HG02642 (cell line): ENCODE measurements around the gene HMGCR.
A peak's percentile ranks its signal among the peaks of the same experiment; 100 is the strongest.
"Not testable (repeated sequence)": the region's sequence is repeated elsewhere in the genome, so short reads cannot be mapped to it uniquely, and the experiment has no call there.

ENCODE experiments used
- ATAC-seq: cut with Tn5 transposase; IDR thresholded peaks from one replicate; pipeline ENCODE4 v1.9.1; 2021; ENCODE audit warnings: mild to moderate bottlenecking; ENCODE audit not compliant: unreplicated experiment, poor library complexity

The HMGCR gene

GRCh38 chr5:75336615-75337336 lies at the start of gene HMGCR:
Gene HMGCR, plus strand, starts transcription at chr5:75337220. Its CDS starts 5,386 bp downstream, at chr5:75342606.
- peak; percentile 99 for ATAC-seq

- ATAC-seq: not testable (repeated sequence)
Observed at GRCh38 chr5:75291844-75292243, 45.2 kb upstream of the HMGCR start.

- no peak for ATAC-seq
Observed at GRCh38 chr5:75300084-75300483, 36.9 kb upstream of the HMGCR start.

GRCh38 chr5:75303419-75303818 lies 33.6 kb upstream of the HMGCR start:
- ATAC-seq: no peak

- ATAC-seq: not testable (repeated sequence)
Observed at GRCh38 chr5:75304486-75304885, 32.5 kb upstream of the HMGCR start.

GRCh38 chr5:75306746-75307145 lies 30.3 kb upstream of the HMGCR start:
- no peak for ATAC-seq

- no peak for ATAC-seq
Observed at GRCh38 chr5:75310212-75310611, 26.8 kb upstream of the HMGCR start.

DNA sequence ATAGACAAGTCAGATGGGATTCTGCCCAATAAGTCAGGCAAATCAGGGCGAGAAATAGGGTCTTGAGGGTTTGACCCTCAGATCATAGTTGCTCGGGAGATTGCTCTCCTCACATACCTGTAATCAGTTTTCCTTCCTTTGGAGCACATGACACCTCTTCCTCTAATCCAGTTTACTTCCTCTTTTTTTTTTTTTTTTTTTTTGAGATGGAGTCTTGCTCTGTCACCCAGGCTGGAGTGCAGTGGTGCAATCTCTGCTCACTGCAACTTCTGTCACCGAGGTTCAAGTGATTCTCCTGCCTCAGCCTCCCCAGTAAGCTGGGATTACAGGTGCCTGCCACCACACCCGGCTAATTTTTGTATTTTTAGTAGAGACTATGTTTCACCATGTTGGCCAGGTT lies 17.9 kb upstream of the HMGCR start:
- ATAC-seq: not testable (repeated sequence)

DNA sequence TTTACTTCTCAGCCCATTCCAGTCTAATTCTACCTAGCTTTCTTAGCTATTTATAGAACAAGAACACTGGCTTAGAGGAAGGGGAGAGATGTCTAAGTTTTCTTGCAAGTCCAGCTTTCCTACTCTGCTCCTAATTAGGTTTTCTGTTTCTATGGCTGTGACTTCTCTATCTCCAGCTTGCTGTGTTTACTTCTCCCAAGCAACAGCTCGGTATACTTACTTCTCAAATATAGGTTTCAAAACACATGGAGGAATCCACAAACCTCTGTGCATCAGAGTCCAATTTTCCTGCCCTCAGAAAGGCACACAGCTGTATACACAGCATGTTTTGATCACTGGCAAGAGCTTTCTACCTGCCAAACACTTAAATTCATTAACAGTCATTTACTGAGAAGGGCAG lies 17.4 kb upstream of the HMGCR start:
- no peak for ATAC-seq

DNA sequence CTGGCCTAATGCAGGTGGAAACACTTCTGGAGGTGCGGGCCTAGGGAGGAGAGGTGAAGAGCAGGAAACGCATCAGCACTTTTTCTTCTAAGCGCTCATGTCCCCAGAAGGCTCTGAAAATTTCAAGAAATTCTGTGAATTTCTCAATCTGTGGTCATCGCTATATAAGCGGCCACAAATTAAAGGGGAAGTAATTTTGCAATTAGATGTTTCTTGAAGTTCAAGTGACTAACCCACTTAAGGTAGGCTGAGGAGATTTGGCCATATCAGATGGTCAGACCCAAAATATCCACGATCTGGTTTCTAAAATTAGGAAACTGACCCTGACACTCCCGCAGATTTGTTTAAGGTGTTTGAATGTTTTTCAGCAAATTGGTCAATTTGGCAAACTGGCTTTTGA lies 16.6 kb upstream of the HMGCR start:
- no peak for ATAC-seq

DNA sequence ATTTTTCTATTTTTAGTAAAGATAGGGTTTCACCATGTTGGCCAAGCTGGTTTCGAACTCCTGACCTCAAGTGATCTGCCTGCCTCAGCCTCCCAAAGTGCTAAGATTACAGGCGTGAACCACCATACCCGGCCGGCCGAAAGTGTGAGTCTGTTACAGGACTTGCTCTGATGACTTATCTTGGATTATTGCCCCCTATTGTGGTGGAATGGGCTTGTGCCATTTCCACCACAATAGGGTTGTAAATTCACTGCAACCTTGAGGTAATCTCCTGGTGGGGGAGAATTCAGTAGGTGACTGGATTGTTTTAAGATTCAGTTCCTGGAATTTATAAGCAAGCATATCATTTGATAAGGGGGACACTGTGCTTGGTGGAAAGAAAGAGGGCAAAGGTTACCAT lies 15.0 kb upstream of the HMGCR start:
- ATAC-seq: no peak

DNA sequence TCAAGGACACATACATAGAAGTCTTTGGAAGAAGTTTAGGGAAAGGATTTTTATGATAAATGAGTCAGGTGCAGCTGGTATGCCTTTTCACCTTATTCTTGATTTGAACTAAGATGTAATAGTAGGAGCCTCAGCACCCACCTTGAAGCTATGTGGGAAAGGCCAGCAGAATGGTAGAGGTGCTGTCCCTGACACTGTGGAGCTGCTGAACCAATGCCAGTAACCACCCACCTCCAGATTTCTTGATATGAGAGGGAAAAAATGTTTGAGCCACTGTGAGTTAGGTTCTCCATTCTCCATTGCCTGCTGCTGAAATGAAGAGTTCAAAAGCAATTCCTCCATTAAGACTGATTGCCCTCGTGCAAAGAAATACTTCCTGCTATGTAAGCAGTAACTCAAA lies 12.2 kb upstream of the HMGCR start:
- no peak for ATAC-seq

DNA sequence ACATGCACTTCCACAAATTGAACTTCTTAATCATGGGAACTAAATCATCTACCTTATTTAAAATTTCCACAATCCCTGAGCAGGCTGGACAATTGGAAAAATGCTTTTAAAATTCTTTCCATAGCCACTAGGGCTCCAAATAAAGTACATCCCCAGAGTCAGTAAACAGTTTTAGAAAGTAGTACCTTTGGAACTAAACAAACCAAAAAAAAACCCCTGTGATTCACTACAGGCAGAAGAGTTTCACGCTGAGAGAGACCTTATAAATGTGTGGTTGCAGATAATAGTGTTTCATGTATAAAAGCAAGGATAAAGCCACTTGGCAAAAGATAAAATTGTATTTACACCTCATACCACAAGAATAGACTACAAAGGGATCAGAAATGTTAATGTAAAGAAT lies 11.8 kb upstream of the HMGCR start:
- ATAC-seq: no peak

DNA sequence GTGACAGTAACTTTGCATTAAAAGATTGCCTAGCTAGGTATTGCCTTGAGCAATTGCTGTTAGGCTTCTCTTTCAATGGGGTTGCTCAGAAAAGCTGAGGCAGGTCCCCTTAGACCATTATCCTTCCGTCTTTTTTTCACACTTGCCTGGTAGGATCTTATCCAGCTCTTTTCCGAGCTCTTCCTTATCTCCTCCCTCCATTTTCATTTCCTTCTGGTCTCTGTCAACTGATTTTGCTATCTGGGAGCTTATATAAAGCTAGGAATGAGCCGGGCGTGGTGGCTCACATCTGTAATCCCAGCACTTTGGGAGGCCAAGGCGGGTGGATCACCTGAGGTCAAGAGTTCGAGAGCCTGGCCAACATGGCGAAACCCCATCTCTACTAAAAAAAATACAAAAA lies 6.6 kb upstream of the HMGCR start:
- ATAC-seq: no peak

- ATAC-seq: no peak
Observed at GRCh38 chr5:75331095-75332090, 5.6 kb upstream of the HMGCR start.

- ATAC-seq: not testable (repeated sequence)
Observed at GRCh38 chr5:75333759-75334158, 3.3 kb upstream of the HMGCR start.

- not testable (repeated sequence) for ATAC-seq
Observed at GRCh38 chr5:75334413-75334812, 2.6 kb upstream of the HMGCR start.

- no peak for ATAC-seq
Observed at GRCh38 chr5:75335486-75335885, 1.5 kb upstream of the HMGCR start.

DNA sequence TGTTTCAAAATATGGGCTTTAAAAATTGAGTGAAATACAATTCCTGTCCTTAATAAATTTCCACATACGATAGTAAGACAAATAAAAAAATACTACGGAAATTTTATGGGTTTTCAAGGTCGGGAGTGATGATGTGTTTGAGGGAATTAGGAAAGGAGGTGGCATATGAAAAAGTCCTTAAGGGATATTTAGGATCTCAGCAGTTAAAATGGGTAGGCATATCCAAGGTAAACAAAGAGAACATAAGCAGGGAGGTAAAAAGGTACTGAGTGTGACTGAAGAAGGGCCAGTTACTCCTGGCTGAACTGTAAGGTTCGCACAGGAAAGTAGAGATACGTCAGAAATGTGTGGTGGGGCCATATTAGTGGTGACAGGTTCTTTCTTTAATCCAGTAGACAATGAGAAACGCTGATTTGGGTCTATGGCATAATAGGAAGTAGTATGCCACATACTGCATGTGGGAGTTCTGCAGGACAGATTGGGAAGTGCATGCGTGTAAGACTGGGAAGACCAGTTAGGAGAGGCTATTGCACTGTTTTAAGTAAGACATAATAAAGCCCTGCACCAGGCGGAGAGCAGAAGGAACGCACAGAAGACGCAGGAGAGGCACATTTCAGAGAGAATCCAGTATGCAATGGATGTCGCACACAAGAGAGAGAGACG lies 937 bp upstream of the HMGCR start:
- ATAC-seq: peak; percentile 3

DNA sequence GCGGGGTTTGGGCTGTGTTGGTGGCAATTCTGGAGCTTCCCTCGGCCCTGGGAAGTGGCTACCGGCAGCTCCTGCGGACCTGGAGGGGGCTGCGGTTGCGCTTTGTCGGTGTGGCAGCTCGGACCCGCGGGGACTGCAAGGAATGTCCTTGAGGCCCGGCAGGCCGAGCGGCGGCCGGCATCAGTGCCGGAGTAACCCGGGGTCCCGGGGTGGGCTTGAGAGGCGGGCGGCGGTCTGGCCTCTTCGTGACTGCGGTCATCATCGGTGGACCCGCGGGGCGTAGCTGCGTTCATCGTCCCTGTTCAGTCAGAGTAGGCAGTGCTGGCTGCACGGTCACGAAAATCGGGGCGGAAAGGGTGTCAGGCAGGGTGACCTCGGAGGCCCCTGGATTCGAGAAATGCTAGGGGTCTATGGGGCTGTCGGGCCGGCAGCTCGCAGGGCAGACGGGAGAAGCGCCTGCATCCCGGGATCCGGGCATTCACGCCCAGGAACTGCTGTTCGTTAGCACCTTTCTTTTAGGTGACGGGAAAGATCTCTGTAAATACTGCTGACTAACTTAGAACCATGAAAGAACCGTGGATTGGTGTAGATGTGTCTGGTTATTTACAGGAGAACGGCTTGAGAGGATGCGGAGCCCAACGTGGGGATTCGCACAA lies 474 bp downstream of the HMGCR start:
- peak; percentile 4 for ATAC-seq
